H9 (cell line): Measurements from ENCODE around the gene PRKACA. TPM values are rescaled to one million over a fixed set of nuclear protein-coding genes. Genes with fewer than 3 reads are reported as not detected.

Experiments
- DNase-seq: peaks from one replicate; pipeline ENCODE4 v3.0.0-alpha.2; 2017
- H2AFZ ChIP-seq: one replicate; pipeline ENCODE4 v1.6.1; 2013; ENCODE audit warnings: mild to moderate bottlenecking, low read length, control low read depth, moderate library complexity
- H2AK5ac ChIP-seq: 2 replicates; pipeline ENCODE4 v1.6.1; 2013; ENCODE audit warnings: low read length, control low read depth, mixed read lengths; ENCODE audit not compliant: insufficient read length
- H2BK120ac ChIP-seq: one replicate; pipeline ENCODE4 v1.6.1; 2013; ENCODE audit warnings: low read depth, mild to moderate bottlenecking, low read length, control low read depth, inconsistent platforms; ENCODE audit not compliant: poor library complexity, severe bottlenecking
- H2BK12ac ChIP-seq: 2 replicates; pipeline ENCODE4 v1.6.1; 2013; ENCODE audit warnings: low read length, control low read depth, mixed read lengths, low read depth; ENCODE audit not compliant: insufficient read length
- H2BK15ac ChIP-seq: 2 replicates; pipeline ENCODE4 v1.6.1; 2013; ENCODE audit warnings: low read depth, low read length, control low read depth
- H2BK20ac ChIP-seq: one replicate; pipeline ENCODE4 v1.6.1; 2013; ENCODE audit warnings: low read depth, mild to moderate bottlenecking, low read length, control low read depth, inconsistent platforms; ENCODE audit not compliant: poor library complexity, severe bottlenecking
- H2BK5ac ChIP-seq: 2 replicates; pipeline ENCODE4 v1.6.1; 2013; ENCODE audit warnings: low read length, control low read depth, mixed read lengths; ENCODE audit not compliant: insufficient read length
- H3K14ac ChIP-seq: 2 replicates; pipeline ENCODE4 v1.6.1; 2013; ENCODE audit warnings: low read length, control low read depth; ENCODE audit not compliant: insufficient read depth
- H3K18ac ChIP-seq: 2 replicates; pipeline ENCODE4 v1.6.1; 2013; ENCODE audit warnings: low read depth, mild to moderate bottlenecking, mixed read lengths, low read length, control low read depth; ENCODE audit not compliant: insufficient read length
- H3K23ac ChIP-seq: 2 replicates; pipeline ENCODE4 v1.6.1; 2013; ENCODE audit warnings: low read length, control low read depth, mixed read lengths, low read depth; ENCODE audit not compliant: insufficient read length
- H3K23me2 ChIP-seq: 2 replicates; pipeline ENCODE4 v1.6.1; 2013; ENCODE audit warnings: low read depth, mild to moderate bottlenecking, mixed read lengths, low read length, control low read depth; ENCODE audit not compliant: insufficient read length, poor library complexity, severe bottlenecking
- H3K27ac ChIP-seq: 2 replicates; pipeline ENCODE4 v1.5.1; 2013; ENCODE audit warnings: low read length, control low read depth, mixed read lengths, low read depth; ENCODE audit not compliant: insufficient read length
- H3K27me3 ChIP-seq: 2 replicates; pipeline ENCODE4 v1.6.1; 2013; ENCODE audit warnings: low read length, control low read depth, inconsistent platforms; ENCODE audit not compliant: insufficient read depth
- H3K4ac ChIP-seq: 2 replicates; pipeline ENCODE4 v1.6.1; 2013; ENCODE audit warnings: low read depth, mild to moderate bottlenecking, control low read depth, inconsistent platforms, low read length, moderate library complexity
- H3K4me1 ChIP-seq: 2 replicates; pipeline ENCODE4 v1.6.1; 2013; ENCODE audit warnings: low read length, control low read depth, inconsistent platforms; ENCODE audit not compliant: insufficient read depth
- H3K4me2 ChIP-seq: 2 replicates; pipeline ENCODE4 v1.6.1; 2013; ENCODE audit warnings: low read length, control low read depth, mixed read lengths; ENCODE audit not compliant: insufficient read length, insufficient read depth
- H3K56ac ChIP-seq: 2 replicates; pipeline ENCODE4 v1.6.1; 2013; ENCODE audit warnings: low read depth, mild to moderate bottlenecking, mixed read lengths, low read length, control low read depth; ENCODE audit not compliant: insufficient read length
- H3K79me1 ChIP-seq: 2 replicates; pipeline ENCODE4 v1.6.1; 2013; ENCODE audit warnings: low read depth, mild to moderate bottlenecking, moderate library complexity, low read length, control low read depth, inconsistent platforms; ENCODE audit not compliant: insufficient read depth, poor library complexity, severe bottlenecking
- H3K79me2 ChIP-seq: 2 replicates; pipeline ENCODE4 v1.6.1; 2013; ENCODE audit warnings: low read length, control low read depth, inconsistent platforms; ENCODE audit not compliant: insufficient read depth
- H3K9ac ChIP-seq: 2 replicates; pipeline ENCODE4 v1.6.1; 2013; ENCODE audit warnings: low read length, control low read depth, mixed read lengths; ENCODE audit not compliant: insufficient read length; ENCODE audit errors: extremely low read depth
- H3K9me3 ChIP-seq: one replicate; pipeline ENCODE4 v1.6.1; 2013; ENCODE audit warnings: low read depth, low read length, inconsistent platforms; ENCODE audit not compliant: control insufficient read depth
- H3T11ph ChIP-seq: one replicate; pipeline ENCODE4 v1.6.1; 2013; ENCODE audit warnings: mild to moderate bottlenecking, low read length, control low read depth, inconsistent platforms
- H4K20me1 ChIP-seq: one replicate; pipeline ENCODE4 v1.6.1; 2013; ENCODE audit not compliant: control insufficient read depth, insufficient read length, insufficient read depth
- H4K5ac ChIP-seq: 2 replicates; pipeline ENCODE4 v1.6.1; 2013; ENCODE audit warnings: low read depth, mild to moderate bottlenecking, mixed read lengths, low read length, control low read depth; ENCODE audit not compliant: insufficient read length
- H4K8ac ChIP-seq: replicated peaks from 2 replicates; pipeline ENCODE4 v1.6.1; 2013; ENCODE audit warnings: low read length, control low read depth, mixed read lengths, low read depth; ENCODE audit not compliant: insufficient read length
- H4K91ac ChIP-seq: 2 replicates; pipeline ENCODE4 v1.6.1; 2013; ENCODE audit warnings: low read depth, mild to moderate bottlenecking, moderate library complexity, mixed read lengths, low read length, control low read depth; ENCODE audit not compliant: insufficient read length
- H3K27ac Mint-ChIP-seq, 3 experiments: 2 replicates in 2 of 3; 3 replicates in 1 of 3; pipeline ENCODE4 v1.8.0; 2020 to 2021; ENCODE audit warnings: mixed read lengths in 3 of 3, mild to moderate bottlenecking in 1 of 3, moderate library complexity in 1 of 3
- H3K27me3 Mint-ChIP-seq: 2 replicates; pipeline ENCODE4 v1.8.0; 2021; ENCODE audit warnings: low read depth, mild to moderate bottlenecking, moderate library complexity, mixed read lengths
- H3K36me3 Mint-ChIP-seq, 3 experiments: 2 replicates in 2 of 3; 3 replicates in 1 of 3; pipeline ENCODE4 v1.8.0; 2020 to 2021; ENCODE audit warnings: low read depth in 3 of 3, mixed read lengths in 3 of 3; ENCODE audit not compliant: insufficient read depth in 1 of 3
- H3K4me1 Mint-ChIP-seq, 2 experiments: 2 replicates each; pipeline ENCODE4 v1.8.0; 2020; ENCODE audit warnings: mixed read lengths in 2 of 2
- H3K4me3 Mint-ChIP-seq, 2 experiments: 2 replicates in 1 of 2; 3 replicates in 1 of 2; pipeline ENCODE4 v1.8.0; 2020 to 2021; ENCODE audit warnings: mild to moderate bottlenecking in 2 of 2, mixed read lengths in 2 of 2, moderate library complexity in 1 of 2
- H3K9me3 Mint-ChIP-seq, 2 experiments: 2 replicates in 1 of 2; 3 replicates in 1 of 2; pipeline ENCODE4 v1.8.0; 2020; ENCODE audit warnings: mild to moderate bottlenecking in 2 of 2, mixed read lengths in 2 of 2, moderate library complexity in 1 of 2
- CTCF ChIP-seq: fragments of 200-600 bp; sonication (generic); conservative IDR thresholded peaks from 3 replicates; pipeline ENCODE4 v1.8.0; 2021; ENCODE audit warnings: antibody characterized with exemption, mild to moderate bottlenecking
- WGBS: extraction: QIAGEN DNeasy Blood & Tissue Kit; methylation state at CpG from one replicate; pipeline ENCODE4 v1.1.7; 2013; ENCODE audit warnings: missing lambda C conversion rate, low lambda C conversion rate, mixed read lengths; ENCODE audit not compliant: insufficient read length; ENCODE audit errors: extremely low coverage; 5-methylcytosine and 5-hydroxymethylcytosine counted together
- total RNA-seq: library from RNA; stranded (reverse); gene quantifications from 2 replicates; pipeline ENCODE4 v1.2.1, GENCODE V29; 2021

PRKACA gene
- total RNA-seq, 1 experiment from 2014 or later = 51.8 TPM

- no peak overlapping the region for H2BK5ac ChIP-seq
- no peak overlapping the region for H3K14ac ChIP-seq
- H3K56ac ChIP-seq = no peak overlapping the region
- no peak overlapping the region for H2BK12ac ChIP-seq
- H3K79me2 ChIP-seq = no peaks in the 10 kb centered on the region
- no peak overlapping the region for H4K5ac ChIP-seq
- Mint-ChIP-seq H3K4me1 (peaks cover 6 to 7% of the 10 kb centered on the region in 2 experiments; a peak in 3 of 4 replicates), H3K27me3 (peaks cover 9% of the 10 kb centered on the region), H3K9me3 (no peaks in the 10 kb centered on the region), H3K36me3 (peaks cover 0 to 11% (median 3%) of the 10 kb centered on the region in 3 experiments; a peak in 5 of 7 replicates), H3K27ac (no peak overlapping the region), H3K4me3 (peak overlapping the region in 1 of 2 experiments; percentile 95; a peak in 3 of 5 replicates)
- no peaks in the 10 kb centered on the region for H3K9me3 ChIP-seq
- no peak for DNase-seq
- no peak overlapping the region for H3K23ac ChIP-seq
- H2BK15ac ChIP-seq = no peak overlapping the region
- H3K27me3 ChIP-seq = no peaks in the 10 kb centered on the region
- H3K79me1 ChIP-seq = no peaks in the 10 kb centered on the region
- no peak overlapping the region for H4K91ac ChIP-seq
- no peak overlapping the region for H3K9ac ChIP-seq
- no peak overlapping the region for H3K4ac ChIP-seq
- no CpG with 5 or more reads among the region's 1 CpG for WGBS
- no peak for TF ChIP-seq CTCF
- H3T11ph ChIP-seq = no peak overlapping the region
- H2BK20ac ChIP-seq = no peak overlapping the region
- no peak overlapping the region for H4K8ac ChIP-seq
- no peaks in the 10 kb centered on the region; the same call in 1 of the 2 replicates for H3K4me1 ChIP-seq
- peaks cover 9% of the 10 kb centered on the region for H3K23me2 ChIP-seq
- H3K4me2 ChIP-seq = no peak overlapping the region
- no peaks in the 10 kb centered on the region for H4K20me1 ChIP-seq
- H2AK5ac ChIP-seq = no peak overlapping the region
- no peak overlapping the region for H3K18ac ChIP-seq
- H2AFZ ChIP-seq = no peak overlapping the region
- H2BK120ac ChIP-seq = no peak overlapping the region
- H3K27ac ChIP-seq = no peak overlapping the region
These were observed 34.9 kb downstream of the PRKACA start for GRCh38 chr19:14082675-14082960.
